CD4-positive, alpha-beta T cell treated with Interleukin-1 beta for 1 hour (primary cell): ENCODE data around the gene MEI1.
A peak's percentile ranks its signal among the peaks of the same experiment; 100 is the strongest.
"Not testable (repeated sequence)": the region's sequence is repeated elsewhere in the genome, so short reads cannot be mapped to it uniquely, and the experiment has no call there.

ENCODE experiments used
- DNase-seq, 2 donors: peaks; one replicate each; pipeline ENCODE4 v3.0.0-alpha.2; 2020 to 2022

The MEI1 gene

GRCh38 chr22:41825376-41825775 is 126.1 kb downstream of the MEI1 start:
- DNase-seq = no peak

DNA sequence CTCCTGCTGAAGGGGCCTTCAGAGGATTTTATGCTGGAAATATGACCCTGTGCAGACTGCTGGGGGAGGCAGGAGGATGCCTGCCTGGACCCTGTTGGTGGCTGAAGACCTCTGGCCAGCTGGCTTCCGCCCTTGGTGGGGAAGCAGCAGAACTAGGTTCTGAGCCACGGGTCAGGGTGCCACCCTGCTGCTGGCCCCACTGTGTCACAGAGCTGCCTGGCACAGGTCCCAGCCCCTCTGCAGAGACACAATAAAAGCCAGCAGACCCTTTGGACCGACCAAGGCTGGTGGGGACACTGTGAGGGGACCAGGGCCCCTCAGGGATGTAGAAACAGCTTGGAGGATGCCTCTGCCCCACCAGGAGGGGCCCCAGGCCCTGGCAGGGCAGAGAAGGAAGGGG is 126.7 kb downstream of the MEI1 start:
- DNase-seq = no peak

GRCh38 chr22:41826430-41827383 is 127.4 kb downstream of the MEI1 start:
- DNase-seq = no peak

GRCh38 chr22:41827671-41828070 is 128.4 kb downstream of the MEI1 start:
- DNase-seq = no peak

GRCh38 chr22:41828516-41828915 is 129.2 kb downstream of the MEI1 start:
- no peak for DNase-seq

DNA sequence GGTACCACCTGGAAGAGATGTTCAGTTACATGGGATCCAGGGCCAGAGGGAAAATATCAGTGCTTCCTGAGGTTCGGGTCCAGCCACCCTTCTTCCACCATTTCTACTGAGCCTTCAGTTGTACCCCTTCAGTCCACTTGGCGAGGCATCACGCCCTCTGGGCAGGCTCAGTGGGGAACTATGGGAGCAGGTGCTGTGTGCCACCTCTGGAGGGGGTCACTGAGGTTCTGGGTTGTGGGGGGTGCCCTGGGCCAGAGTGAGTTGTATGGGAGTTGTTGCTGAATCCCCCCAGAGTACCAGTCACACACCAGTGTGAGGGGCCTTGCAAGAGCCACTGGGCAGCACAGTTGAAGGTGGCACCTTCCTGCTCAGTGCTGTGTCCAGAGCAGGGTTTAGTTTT is 130.9 kb downstream of the MEI1 start:
- peak in 1 of 2 donors; percentile 14 for DNase-seq

DNA sequence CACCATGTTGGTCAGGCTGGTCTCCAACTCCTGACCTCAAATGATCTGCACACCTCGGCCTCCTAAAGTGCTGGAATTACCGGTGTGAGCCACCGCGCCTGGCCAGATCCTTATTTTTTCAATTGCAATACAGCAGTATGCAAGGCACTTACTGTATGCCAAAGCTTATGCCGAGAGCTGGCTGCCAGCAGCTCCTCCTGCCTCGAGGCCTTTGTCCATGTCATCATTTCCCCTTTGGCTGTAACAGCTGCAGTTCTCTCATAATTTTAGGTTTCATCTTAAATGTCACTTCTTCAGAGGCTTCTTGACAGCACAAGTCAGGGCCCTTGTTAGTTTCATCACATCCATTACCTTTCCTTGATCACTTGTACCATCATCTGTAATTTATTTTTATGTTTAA is 132.1 kb downstream of the MEI1 start:
- DNase-seq = peak in 1 of 2 donors; percentile 36

GRCh38 chr22:41831828-41832552 is 132.7 kb downstream of the MEI1 start:
- DNase-seq = peak in 1 of 2 donors; percentile 14

DNA sequence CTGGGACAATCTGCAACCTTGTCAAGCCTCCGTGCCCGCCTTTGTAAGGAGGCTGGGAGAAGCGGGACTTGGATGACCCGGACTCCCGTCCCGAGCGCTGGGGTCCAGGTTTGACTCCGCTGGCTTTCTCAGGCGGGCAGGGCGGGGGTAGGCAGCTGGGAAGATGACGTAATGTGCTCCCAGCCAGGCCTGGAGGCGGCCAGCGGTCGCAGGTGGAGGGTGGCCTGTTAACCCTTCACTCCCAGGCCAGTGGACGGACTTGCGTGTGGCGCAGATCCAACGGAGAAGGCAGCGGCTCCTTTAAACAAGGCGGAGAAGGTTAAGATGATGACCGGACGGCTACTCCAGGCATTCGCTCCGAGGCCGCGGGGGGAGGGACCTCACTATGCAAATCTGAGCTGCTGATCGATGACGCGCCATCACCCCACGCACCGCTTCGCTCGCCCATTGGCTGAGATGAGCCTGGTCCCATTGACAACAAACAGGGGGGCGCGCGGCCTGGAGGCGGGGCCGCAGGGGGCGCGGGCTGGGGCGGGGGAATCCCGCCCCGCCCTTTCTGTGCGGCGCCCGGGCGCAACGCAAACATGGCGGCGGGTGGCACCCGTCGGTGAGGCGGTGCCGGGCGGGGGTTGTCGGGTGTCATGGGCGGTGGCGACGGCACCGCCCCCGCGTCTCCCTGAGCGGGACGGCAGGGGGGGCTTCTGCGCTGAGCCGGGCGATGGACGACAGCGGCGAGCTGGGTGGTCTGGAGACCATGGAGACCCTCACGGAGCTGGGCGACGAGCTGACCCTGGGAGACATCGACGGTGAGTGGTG is 133.5 kb downstream of the MEI1 start, which contains the start of gene SREBF2:
TSS of gene SREBF2 (plus strand) at position 553 of the 816 bp plus-strand sequence. CDS start at position 719, 166 bp downstream.
- DNase-seq = peak; percentile 99

- peak; percentile 42 to 53 for DNase-seq
Measured at GRCh38 chr22:41833369-41834004, 134.2 kb downstream of the MEI1 start.

DNA sequence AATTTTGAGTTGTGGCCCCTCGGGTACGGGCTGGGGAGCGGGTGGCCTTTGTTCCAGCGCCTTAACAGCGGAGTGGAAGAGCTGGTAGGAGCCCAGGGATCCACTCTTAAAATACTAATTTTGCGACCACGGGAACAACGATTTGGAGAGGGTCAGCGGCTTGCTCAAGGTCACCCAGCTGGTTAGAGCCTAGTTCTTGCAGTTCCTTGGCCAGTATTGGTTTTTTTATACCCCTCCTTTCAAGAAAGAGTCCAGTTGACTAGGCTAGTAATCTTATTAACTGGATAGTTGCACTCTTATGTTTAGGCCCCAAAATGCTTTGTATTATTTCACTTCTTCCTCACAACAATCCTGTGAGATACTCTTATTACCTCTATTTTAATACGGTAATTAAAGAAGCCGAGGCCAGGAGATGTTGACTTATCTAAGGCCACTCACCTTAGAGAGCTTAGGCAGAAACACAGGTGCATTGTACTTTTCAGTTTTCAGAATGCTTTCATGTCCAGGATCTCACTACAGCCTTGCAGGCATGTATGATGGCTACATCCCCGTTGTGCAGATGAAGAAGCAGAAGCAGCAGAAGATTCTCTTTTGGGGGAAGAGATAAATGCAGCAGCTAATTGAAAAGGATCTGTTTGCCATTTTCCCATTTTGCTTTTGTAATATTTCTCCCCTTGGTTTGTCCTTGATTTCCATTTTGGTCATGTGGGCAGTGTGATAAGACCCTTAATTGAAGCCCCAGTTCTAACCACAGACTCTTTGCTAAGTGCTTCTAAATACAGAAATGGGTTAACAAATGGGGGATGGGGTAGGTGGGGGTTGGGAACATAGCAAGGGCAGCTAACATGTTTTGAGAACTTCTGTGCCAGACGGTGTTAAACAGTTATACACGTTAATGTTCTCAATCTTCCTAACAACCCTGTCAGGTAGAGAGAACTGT is 135.0 kb downstream of the MEI1 start:
- DNase-seq = peak in 1 of 2 donors; percentile 17

GRCh38 chr22:41835462-41835861 is 136.2 kb downstream of the MEI1 start:
- not testable (repeated sequence) for DNase-seq

DNA sequence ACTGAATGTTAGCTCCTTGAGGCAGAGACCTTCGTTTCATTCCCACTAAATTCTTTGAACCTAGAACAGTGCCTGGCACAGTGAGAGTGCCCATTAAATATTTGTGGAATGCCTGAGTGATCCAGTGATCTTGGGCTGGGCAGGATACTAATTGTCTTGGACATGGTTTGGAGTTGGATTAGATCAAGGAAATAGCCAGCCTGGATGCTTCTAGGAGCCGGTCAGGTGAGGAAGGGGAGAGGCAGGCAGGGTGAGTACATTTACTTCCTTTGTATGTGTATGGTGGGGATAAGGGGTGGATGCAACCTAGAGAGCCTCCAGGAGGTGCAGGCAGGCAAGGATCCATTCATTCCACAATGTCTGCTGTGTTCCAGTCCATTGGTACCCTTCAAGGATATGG is 137.2 kb downstream of the MEI1 start:
- DNase-seq = no peak

- DNase-seq = no peak
Measured at GRCh38 chr22:41838842-41839618, 139.7 kb downstream of the MEI1 start.

DNA sequence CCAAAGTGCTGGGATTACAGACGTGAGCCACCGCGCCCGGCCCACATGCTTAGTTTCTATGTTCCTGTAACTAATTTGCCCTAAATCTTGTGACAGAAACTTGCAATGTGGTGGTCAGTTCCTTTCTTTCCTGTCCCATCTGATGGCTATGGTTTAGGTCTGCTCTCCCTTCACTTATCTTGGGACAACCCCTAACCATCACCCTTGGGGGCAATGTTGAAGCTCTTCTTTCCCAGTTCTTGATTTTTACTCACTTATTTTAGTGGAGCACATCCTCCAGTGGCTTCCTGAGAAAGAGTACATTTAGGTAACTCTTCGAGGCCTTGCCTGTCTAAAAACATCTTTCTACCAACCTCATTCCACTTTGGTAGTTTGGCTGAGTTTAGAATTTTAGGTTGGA is 140.9 kb downstream of the MEI1 start:
- no peak for DNase-seq

GRCh38 chr22:41841085-41841712 is 141.9 kb downstream of the MEI1 start:
- DNase-seq = no peak

GRCh38 chr22:41842996-41843970 is 144.0 kb downstream of the MEI1 start:
- no peak for DNase-seq

- no peak for DNase-seq
Measured at GRCh38 chr22:41844036-41844435, 144.7 kb downstream of the MEI1 start.

- DNase-seq = no peak
Measured at GRCh38 chr22:41844513-41844912, 145.2 kb downstream of the MEI1 start.
